GM21515 (cell line): ENCODE results near the gene ATP5F1D.

ENCODE experiments used
- ATAC-seq: cut with Tn5 transposase; IDR thresholded peaks from one replicate; pipeline ENCODE4 v1.9.1; 2021; ENCODE audit not compliant: unreplicated experiment

ATP5F1D gene

GRCh38 chr19:1256646-1257474 lies 15.3 kb downstream of the ATP5F1D start:
- ATAC-seq, result no peak

- no peak for ATAC-seq
Measured at GRCh38 chr19:1257475-1258162, 16.1 kb downstream of the ATP5F1D start.

GRCh38 chr19:1258163-1258492 lies 16.6 kb downstream of the ATP5F1D start:
- no peak for ATAC-seq

GRCh38 chr19:1258707-1259205 lies 17.2 kb downstream of the ATP5F1D start:
- no peak for ATAC-seq

GRCh38 chr19:1259206-1259875 lies 17.8 kb downstream of the ATP5F1D start:
- no peak for ATAC-seq

GRCh38 chr19:1259876-1260748 lies 18.6 kb downstream of the ATP5F1D start:
- peak; percentile 4 for ATAC-seq

- peak; percentile 51 for ATAC-seq
Measured at GRCh38 chr19:1260749-1261537, 19.4 kb downstream of the ATP5F1D start.

GRCh38 chr19:1261538-1261797 lies 19.9 kb downstream of the ATP5F1D start:
- ATAC-seq, result no peak

- ATAC-seq, result no peak
Measured at GRCh38 chr19:1261798-1262622, 20.5 kb downstream of the ATP5F1D start.

- ATAC-seq, result no peak
Measured at GRCh38 chr19:1262623-1263123, 21.1 kb downstream of the ATP5F1D start.

- ATAC-seq, result no peak
Measured at GRCh38 chr19:1263188-1263587, 21.6 kb downstream of the ATP5F1D start.

- no peak for ATAC-seq
Measured at GRCh38 chr19:1264801-1265614, 23.5 kb downstream of the ATP5F1D start.

GRCh38 chr19:1265615-1266128 lies 24.1 kb downstream of the ATP5F1D start:
- no peak for ATAC-seq

GRCh38 chr19:1266129-1266915 lies 24.8 kb downstream of the ATP5F1D start:
- ATAC-seq, result peak; percentile 26

- ATAC-seq, result peak; percentile 12
Measured at GRCh38 chr19:1266916-1267476, 25.4 kb downstream of the ATP5F1D start.

- ATAC-seq, result no peak
Measured at GRCh38 chr19:1267477-1268225, 26.1 kb downstream of the ATP5F1D start.
